Muscle layer of colon (tissue), 2 donors: ENCODE data around the gene ASAP2.

Experiments used
- H3K27ac ChIP-seq: one replicate; pipeline ENCODE4 v1.7.0; 2013; ENCODE audit warnings: low read depth, mild to moderate bottlenecking, low read length, moderate library complexity
- H3K27me3 ChIP-seq, 2 donors: one replicate each; pipeline ENCODE4 v1.7.0; 2013; ENCODE audit warnings: low read length in 2 of 2, mild to moderate bottlenecking in 2 of 2; ENCODE audit not compliant: insufficient read depth in 2 of 2, control insufficient read depth in 1 of 2
- H3K36me3 ChIP-seq: one replicate; pipeline ENCODE4 v1.7.0; 2013; ENCODE audit warnings: mild to moderate bottlenecking, low read length; ENCODE audit not compliant: insufficient read depth
- H3K4me1 ChIP-seq: one replicate; pipeline ENCODE4 v1.7.0; 2013; ENCODE audit warnings: mild to moderate bottlenecking, low read length; ENCODE audit not compliant: insufficient read depth
- H3K4me3 ChIP-seq, 2 donors: one replicate each; pipeline ENCODE4 v1.7.0; 2013; ENCODE audit warnings: low read length in 2 of 2, low read depth in 1 of 2, mild to moderate bottlenecking in 1 of 2, moderate library complexity in 1 of 2
- H3K9ac ChIP-seq: one replicate; pipeline ENCODE4 v1.7.0; 2013; ENCODE audit warnings: low read length
- H3K9me3 ChIP-seq: one replicate; pipeline ENCODE4 v1.7.0; 2013; ENCODE audit warnings: mild to moderate bottlenecking, low read length
- donor health status: abdominal sarcoma.
- donor health status: Adenocarcinoma of cecum.

The ASAP2 gene

DNA sequence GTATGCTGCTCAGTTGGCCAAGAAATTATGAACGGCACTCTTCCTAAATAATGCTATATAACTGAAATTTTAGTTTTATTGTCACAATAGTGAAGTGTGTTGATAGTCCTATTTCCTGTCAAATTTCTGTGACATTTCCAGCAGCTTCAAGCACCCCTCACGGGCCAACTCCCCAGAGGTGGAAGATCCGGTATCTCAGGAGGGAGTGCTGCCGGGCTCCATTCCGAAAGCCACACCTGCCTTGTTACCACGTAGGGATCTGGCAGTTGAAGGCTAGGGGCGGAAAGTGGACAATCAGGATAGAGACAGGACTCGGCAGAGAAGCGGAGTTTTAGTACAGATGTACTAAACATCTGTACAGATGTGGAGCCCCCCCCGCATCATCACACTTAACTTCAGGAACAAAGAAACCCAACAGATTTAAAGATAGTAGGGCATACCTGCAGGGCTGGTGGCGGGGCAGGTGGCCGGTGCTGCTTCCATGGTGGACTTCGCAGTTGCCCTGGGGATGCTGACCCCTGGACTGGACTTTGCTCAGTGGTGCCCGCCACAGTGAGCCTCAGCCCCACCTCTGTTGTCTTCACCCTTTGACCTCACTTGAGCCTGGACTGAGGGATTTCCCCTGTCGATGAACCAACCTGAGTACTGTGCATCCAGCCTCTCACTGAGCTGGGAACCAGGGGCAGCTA is 22.3 kb downstream of the ASAP2 start:
- H3K9ac ChIP-seq, result no peak overlapping the region
- no peaks in the 10 kb centered on the region for H3K27me3 ChIP-seq
- H3K9me3 ChIP-seq, result no peaks in the 10 kb centered on the region
- H3K27ac ChIP-seq, result no peak overlapping the region
- H3K4me1 ChIP-seq, result peaks cover 65% of the 10 kb centered on the region
- H3K4me3 ChIP-seq, result no peak overlapping the region
- no peaks in the 10 kb centered on the region for H3K36me3 ChIP-seq

- Histone ChIP-seq H3K27ac (no peak overlapping the region), H3K4me3 (no peak overlapping the region), H3K4me1 (peaks cover 68% of the 10 kb centered on the region), H3K36me3 (no peaks in the 10 kb centered on the region), H3K27me3 (no peaks in the 10 kb centered on the region), H3K9me3 (no peaks in the 10 kb centered on the region), H3K9ac (no peak overlapping the region)
Measured at GRCh38 chr2:9229470-9229820, 22.8 kb downstream of the ASAP2 start.

DNA sequence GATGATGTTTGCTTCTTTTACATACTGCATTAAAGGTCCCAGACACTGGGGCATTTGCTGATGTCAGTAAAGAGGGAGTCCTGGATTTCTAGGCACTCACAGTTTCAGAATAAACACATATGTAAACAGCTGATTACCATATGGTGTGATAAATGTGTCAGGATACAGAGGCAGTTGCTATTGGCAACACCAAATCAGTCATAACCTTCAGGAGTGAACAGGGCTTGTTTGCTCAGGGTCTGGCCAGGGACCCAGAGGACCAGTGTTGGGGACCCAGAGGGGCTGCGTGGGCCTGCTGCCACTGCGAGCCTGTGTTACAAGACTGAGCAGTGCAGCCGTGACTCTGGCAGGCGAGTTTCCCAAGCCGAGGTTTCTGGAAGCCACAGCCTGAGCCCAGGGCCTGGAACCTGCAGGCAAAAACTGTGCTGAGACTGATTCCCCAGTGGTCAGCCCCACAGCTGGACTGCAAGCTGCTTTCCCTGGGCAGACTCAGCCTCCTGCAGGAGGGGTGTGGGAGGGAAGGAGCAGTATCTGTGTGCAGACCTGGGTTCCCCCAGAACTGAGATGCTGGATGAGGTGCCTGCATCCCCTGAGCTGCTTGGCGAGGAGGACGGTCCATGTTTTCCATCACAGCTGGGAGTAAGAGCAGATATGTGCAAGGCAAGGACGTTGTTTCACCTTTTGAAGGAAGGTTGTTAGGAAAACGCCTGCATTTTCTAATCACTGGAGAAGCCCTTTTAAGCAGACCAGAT is 23.6 kb downstream of the ASAP2 start:
- no peak overlapping the region for H3K9ac ChIP-seq
- peaks cover 72% of the 10 kb centered on the region for H3K4me1 ChIP-seq
- H3K36me3 ChIP-seq, result no peaks in the 10 kb centered on the region
- H3K27ac ChIP-seq, result peak overlapping the region; percentile 53
- H3K27me3 ChIP-seq, result no peaks in the 10 kb centered on the region
- H3K9me3 ChIP-seq, result no peaks in the 10 kb centered on the region
- H3K4me3 ChIP-seq, result no peak overlapping the region

DNA sequence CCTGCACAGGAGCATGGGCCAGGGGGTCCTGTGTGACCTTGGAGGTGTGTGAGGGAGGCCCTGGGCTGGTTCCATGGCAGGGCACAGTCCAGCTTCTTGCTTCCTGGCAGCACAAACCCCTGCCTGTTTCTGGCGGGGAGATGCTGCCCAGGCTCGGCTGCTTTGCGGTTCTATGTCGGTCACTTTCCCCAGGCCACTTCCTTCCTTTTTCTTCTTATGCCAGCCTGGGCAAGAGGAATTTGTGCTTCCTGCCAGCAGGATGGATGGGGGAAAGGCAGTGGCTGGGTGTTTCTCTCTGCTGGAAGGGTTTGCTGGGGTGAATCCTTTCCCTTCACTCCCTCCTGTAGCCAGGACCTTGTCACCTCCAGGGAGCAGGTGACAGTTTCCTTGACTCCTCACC is 24.3 kb downstream of the ASAP2 start:
- Histone ChIP-seq H3K4me3 (no peak overlapping the region), H3K36me3 (no peaks in the 10 kb centered on the region), H3K27ac (peak overlapping the region; percentile 53), H3K4me1 (peaks cover 78% of the 10 kb centered on the region), H3K9ac (no peak overlapping the region), H3K9me3 (no peaks in the 10 kb centered on the region), H3K27me3 (no peaks in the 10 kb centered on the region)

GRCh38 chr2:9231291-9232165 is 24.9 kb downstream of the ASAP2 start:
- no peak overlapping the region for H3K4me3 ChIP-seq
- no peak overlapping the region for H3K9ac ChIP-seq
- H3K36me3 ChIP-seq, result no peaks in the 10 kb centered on the region
- peaks cover 77% of the 10 kb centered on the region for H3K4me1 ChIP-seq
- H3K9me3 ChIP-seq, result no peaks in the 10 kb centered on the region
- H3K27me3 ChIP-seq, result no peaks in the 10 kb centered on the region
- peak overlapping the region; percentile 53 for H3K27ac ChIP-seq

DNA sequence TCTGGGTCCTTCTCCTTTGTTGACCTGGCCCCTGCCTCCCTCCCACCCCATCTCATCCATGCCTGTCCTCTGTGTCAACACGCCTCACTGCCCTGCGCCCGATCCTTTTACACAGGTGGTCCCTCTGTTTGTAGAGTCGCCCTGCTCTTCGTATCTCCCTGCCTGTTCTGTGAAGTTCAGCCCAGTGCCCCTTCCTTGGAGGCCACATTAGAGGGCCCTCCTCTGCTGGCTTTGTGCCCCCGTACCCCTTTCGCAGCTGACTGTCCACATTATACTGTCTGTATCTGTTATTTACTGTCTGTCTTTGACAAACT is 25.5 kb downstream of the ASAP2 start:
- Histone ChIP-seq H3K4me3 (no peak overlapping the region), H3K4me1 (peaks cover 78% of the 10 kb centered on the region), H3K9ac (no peak overlapping the region)

GRCh38 chr2:9232886-9233285 is 26.3 kb downstream of the ASAP2 start:
- Histone ChIP-seq H3K4me1 (peaks cover 79% of the 10 kb centered on the region), H3K9me3 (no peaks in the 10 kb centered on the region)

More for the DNA sequence above, 25.5 kb downstream of the ASAP2 start:
- Histone ChIP-seq H3K36me3 (no peaks in the 10 kb centered on the region), H3K27me3 (no peaks in the 10 kb centered on the region), H3K27ac (no peak overlapping the region), H3K9me3 (no peaks in the 10 kb centered on the region)

DNA sequence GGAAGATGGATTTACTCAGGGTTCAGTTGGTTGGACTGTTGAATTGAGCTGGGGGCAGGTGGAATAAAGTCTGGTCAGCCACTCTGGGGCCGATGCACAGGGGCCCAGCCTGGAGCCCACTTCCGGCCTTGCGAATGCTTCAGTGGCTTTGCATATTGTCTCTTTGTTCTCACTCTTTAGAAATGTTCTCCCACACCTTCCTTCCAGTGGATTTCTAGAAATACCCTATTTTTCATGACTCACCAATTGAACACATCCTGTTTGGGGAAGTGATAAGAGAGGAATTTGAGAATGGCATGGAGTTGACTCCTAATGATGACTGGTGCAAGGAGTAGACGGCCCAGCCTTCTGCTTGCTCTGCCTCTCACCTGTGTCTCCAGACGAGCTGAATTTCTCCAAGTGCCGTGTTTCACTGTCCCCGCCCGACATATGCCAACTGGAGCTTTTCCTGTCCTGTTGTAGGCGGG is 28.1 kb downstream of the ASAP2 start:
- H3K4me1 ChIP-seq, result peaks cover 85% of the 10 kb centered on the region

More at GRCh38 chr2:9232886-9233285, 26.3 kb downstream of the ASAP2 start:
- Histone ChIP-seq H3K36me3 (no peaks in the 10 kb centered on the region), H3K9ac (no peak overlapping the region), H3K27me3 (no peaks in the 10 kb centered on the region), H3K27ac (no peak overlapping the region), H3K4me3 (no peak overlapping the region)

DNA sequence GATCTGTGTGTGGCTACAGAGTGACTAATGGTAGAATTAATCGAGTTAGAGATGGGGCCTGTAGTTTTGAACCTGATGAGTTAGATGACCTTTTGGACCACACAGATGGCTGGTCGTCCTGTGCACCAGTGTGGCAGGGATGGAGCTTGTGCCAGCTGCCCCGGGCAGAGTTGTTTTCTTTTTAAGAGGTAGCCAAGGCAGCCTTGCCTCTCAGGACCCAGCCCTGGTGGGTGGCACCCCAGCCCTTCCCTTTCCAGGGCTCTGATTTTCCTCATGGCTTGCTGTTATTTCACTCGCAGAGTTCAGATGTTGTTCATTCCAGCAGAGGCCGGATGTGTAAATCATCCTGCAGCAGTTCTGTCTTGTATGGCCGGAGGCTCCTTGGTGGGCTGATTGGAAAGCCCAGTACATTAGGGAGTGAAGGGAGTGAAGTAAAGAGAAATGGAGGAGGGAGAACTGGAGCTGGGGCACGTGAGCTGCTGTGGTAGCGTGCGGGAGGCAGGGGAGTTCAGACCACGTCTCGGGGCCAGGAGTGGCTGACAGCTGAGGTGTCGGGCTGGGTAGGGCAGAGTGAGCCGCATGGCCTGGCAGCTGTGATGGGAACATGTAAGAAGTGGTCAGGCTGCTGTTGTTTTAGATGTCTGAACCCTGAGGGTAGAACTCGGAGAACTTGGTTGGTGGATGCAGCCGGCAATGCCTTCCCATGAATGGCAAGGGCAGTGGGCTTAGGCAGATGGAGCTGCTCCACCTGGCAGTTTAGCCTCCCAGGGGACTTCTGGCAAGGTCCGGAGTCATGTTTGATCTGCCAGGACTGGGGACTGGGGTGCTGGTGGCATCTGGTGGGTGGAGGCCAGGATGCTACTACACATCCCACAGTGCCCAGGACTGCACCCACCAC is 28.8 kb downstream of the ASAP2 start:
- Histone ChIP-seq H3K4me3 (peak overlapping the region; percentile 17 to 43), H3K36me3 (no peaks in the 10 kb centered on the region), H3K9me3 (no peaks in the 10 kb centered on the region), H3K4me1 (peaks cover 80% of the 10 kb centered on the region), H3K27me3 (no peaks in the 10 kb centered on the region), H3K27ac (peak overlapping the region; percentile 53), H3K9ac (no peak overlapping the region)

More for the DNA sequence above, 28.1 kb downstream of the ASAP2 start:
- H3K9me3 ChIP-seq, result no peaks in the 10 kb centered on the region
- H3K27me3 ChIP-seq, result no peaks in the 10 kb centered on the region
- no peak overlapping the region for H3K9ac ChIP-seq
- H3K27ac ChIP-seq, result peak overlapping the region; percentile 53
- peak overlapping the region in 1 of 2 donors; percentile 43 for H3K4me3 ChIP-seq
- no peaks in the 10 kb centered on the region for H3K36me3 ChIP-seq

DNA sequence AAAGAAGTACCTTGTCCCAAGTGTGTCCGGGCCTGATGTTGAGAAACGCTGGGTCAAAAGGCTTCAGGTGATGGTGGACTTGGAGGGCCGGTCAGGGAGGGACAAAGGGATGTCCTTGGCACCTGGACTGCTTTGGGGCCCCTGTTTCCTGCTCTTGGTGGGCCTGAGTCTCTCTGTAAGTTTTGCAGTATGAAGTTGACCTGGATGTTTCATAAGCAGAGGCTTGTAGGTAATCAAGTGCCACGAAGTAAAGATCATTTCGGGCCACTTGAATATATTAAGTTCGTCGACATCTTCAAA is 29.4 kb downstream of the ASAP2 start:
- Histone ChIP-seq H3K4me1 (peaks cover 80% of the 10 kb centered on the region), H3K9ac (no peak overlapping the region), H3K9me3 (no peaks in the 10 kb centered on the region), H3K4me3 (peak overlapping the region in 1 of 2 donors; percentile 43), H3K36me3 (no peaks in the 10 kb centered on the region), H3K27me3 (no peaks in the 10 kb centered on the region), H3K27ac (peak overlapping the region; percentile 53)

DNA sequence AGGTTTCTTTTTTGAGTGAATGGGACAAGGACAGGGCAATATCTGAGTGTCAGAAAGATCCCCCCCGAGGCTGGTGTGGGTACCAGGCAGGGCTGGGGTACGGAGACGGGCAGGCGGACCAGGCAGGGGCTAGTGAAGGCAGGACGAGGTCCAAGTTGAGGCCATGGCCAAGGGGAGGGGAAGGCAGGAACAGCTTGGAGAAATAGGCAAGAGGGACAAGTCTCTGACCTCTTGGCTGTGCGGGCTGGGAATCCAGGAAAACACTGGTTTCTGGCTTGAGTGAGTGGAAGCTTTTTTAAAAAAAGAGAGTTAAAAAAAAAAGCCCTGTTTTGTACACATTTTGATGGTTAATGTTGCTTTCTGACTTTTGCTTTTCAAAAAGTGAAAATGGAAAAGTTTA is 30.3 kb downstream of the ASAP2 start:
- no peaks in the 10 kb centered on the region for H3K27me3 ChIP-seq
- H3K27ac ChIP-seq, result no peak overlapping the region
- H3K4me1 ChIP-seq, result peaks cover 76% of the 10 kb centered on the region
- no peaks in the 10 kb centered on the region for H3K9me3 ChIP-seq
- no peaks in the 10 kb centered on the region for H3K36me3 ChIP-seq
- H3K4me3 ChIP-seq, result no peak overlapping the region
- H3K9ac ChIP-seq, result no peak overlapping the region
